IMR-90 (cell line): ENCODE results near the gene SAXO1. TPM values are rescaled to one million over a fixed set of nuclear protein-coding genes. Genes with fewer than 3 reads are reported as not detected.

ENCODE experiments used
- ATAC-seq: fragments of 200-7000 bp; cut with Tn5 transposase; 2 replicates; pipeline ENCODE4 v1.9.1; 2020; ENCODE audit warnings: low read depth, mild to moderate bottlenecking, moderate library complexity
- BruUV-seq: library from RNA; stranded (reverse); fragments of 400-500 nt; replicated peaks from 2 replicates; lab custom pipeline; 2021; lab: Mats Ljungman, UMichigan
- CTCF ChIA-PET: fragments of 300-600 bp; formaldehyde crosslinking; extraction: SDS; loops from one replicate; lab custom pipeline; 2021; ENCODE audit warnings: antibody characterized with exemption; lab: Yijun Ruan, JAX
- POLR2A ChIA-PET: fragments of 300-600 bp; sonication (Branson Sonifier 250); formaldehyde crosslinking; loops from one replicate; lab custom pipeline; 2022; ENCODE audit warnings: antibody characterized with exemption; ENCODE audit not compliant: unreplicated experiment; lab: Charles Lee
- DNase-seq: peaks from one replicate; pipeline ENCODE4 v3.0.0; 2013
- H2AFZ ChIP-seq: replicated peaks from 2 replicates; pipeline ENCODE3; 2013; ENCODE audit warnings: low read length, mild to moderate bottlenecking; ENCODE audit not compliant: poor library complexity
- H2AK5ac ChIP-seq: 2 replicates; pipeline ENCODE4 v1.6.1; 2013; ENCODE audit warnings: low read depth, low read length, inconsistent platforms
- H2AK9ac ChIP-seq: replicated peaks from 2 replicates; pipeline ENCODE3; 2013; ENCODE audit warnings: mild to moderate bottlenecking, low read depth, low read length, moderate library complexity; ENCODE audit not compliant: poor library complexity
- H2BK120ac ChIP-seq: 2 replicates; pipeline ENCODE4 v1.6.1; 2013; ENCODE audit warnings: low read depth, low read length, inconsistent platforms
- H2BK15ac ChIP-seq: 3 replicates; pipeline ENCODE4 v1.6.1; 2013; ENCODE audit warnings: low read depth, low read length, inconsistent platforms
- H2BK20ac ChIP-seq: 2 replicates; pipeline ENCODE4 v1.6.1; 2013; ENCODE audit warnings: low read depth, mild to moderate bottlenecking, inconsistent platforms, low read length, moderate library complexity
- H2BK5ac ChIP-seq: 2 replicates; pipeline ENCODE4 v1.6.1; 2013; ENCODE audit warnings: mild to moderate bottlenecking, low read depth, low read length, inconsistent platforms; ENCODE audit not compliant: poor library complexity, severe bottlenecking
- H3K14ac ChIP-seq: replicated peaks from 2 replicates; pipeline ENCODE4 v1.6.1; 2013; ENCODE audit warnings: low read depth, low read length, inconsistent platforms
- H3K18ac ChIP-seq: 2 replicates; pipeline ENCODE4 v1.6.1; 2013; ENCODE audit warnings: low read depth, low read length, control low read depth
- H3K23ac ChIP-seq: 2 replicates; pipeline ENCODE4 v1.6.1; 2013; ENCODE audit warnings: low read depth, low read length, inconsistent platforms
- H3K27ac ChIP-seq: 2 replicates; pipeline ENCODE4 v1.5.1; 2013; ENCODE audit warnings: mild to moderate bottlenecking, control low read depth, low read length; ENCODE audit not compliant: insufficient read depth
- H3K27me3 ChIP-seq: 2 replicates; pipeline ENCODE4 v1.6.1; 2013; ENCODE audit warnings: low read length; ENCODE audit not compliant: control insufficient read depth, insufficient read depth
- H3K36me3 ChIP-seq: 2 replicates; pipeline ENCODE4 v1.6.1; 2013; ENCODE audit warnings: low read length, mixed read lengths; ENCODE audit not compliant: control insufficient read depth, insufficient read depth
- H3K4ac ChIP-seq: 2 replicates; pipeline ENCODE4 v1.6.1; 2013; ENCODE audit warnings: low read depth, low read length, inconsistent platforms
- H3K4me1 ChIP-seq: 2 replicates; pipeline ENCODE4 v1.6.1; 2013; ENCODE audit warnings: low read length, mixed read lengths; ENCODE audit not compliant: control insufficient read depth, insufficient read depth
- H3K4me2 ChIP-seq: 2 replicates; pipeline ENCODE4 v1.6.1; 2013; ENCODE audit warnings: low read depth, mild to moderate bottlenecking, control low read depth, low read length, moderate library complexity
- H3K4me3 ChIP-seq: 2 replicates; pipeline ENCODE4 v1.5.1; 2013; ENCODE audit warnings: low read depth, mild to moderate bottlenecking, control low read depth, low read length, moderate library complexity; ENCODE audit not compliant: insufficient read depth
- H3K56ac ChIP-seq: 2 replicates; pipeline ENCODE4 v1.6.1; 2013; ENCODE audit warnings: low read length, inconsistent platforms; ENCODE audit not compliant: insufficient read depth; ENCODE audit errors: extremely low read depth
- H3K79me1 ChIP-seq, 2 experiments: 2 replicates each; pipeline ENCODE4 v1.6.1; 2013; ENCODE audit warnings: low read length in 2 of 2, inconsistent platforms in 1 of 2, low read depth in 1 of 2
- H3K9ac ChIP-seq: 2 replicates; pipeline ENCODE4 v1.6.1; 2013; ENCODE audit warnings: low read depth, low read length, control low read depth
- H3K9me1 ChIP-seq: 2 replicates; pipeline ENCODE4 v1.6.1; 2013; ENCODE audit warnings: low read length, inconsistent platforms; ENCODE audit not compliant: insufficient read depth
- H3K9me3 ChIP-seq: 2 replicates; pipeline ENCODE4 v1.6.1; 2013; ENCODE audit warnings: low read length; ENCODE audit not compliant: control insufficient read depth, insufficient read depth
- H4K20me1 ChIP-seq: 2 replicates; pipeline ENCODE4 v1.6.1; 2013; ENCODE audit warnings: low read length, inconsistent platforms; ENCODE audit not compliant: insufficient read depth
- H4K5ac ChIP-seq: 2 replicates; pipeline ENCODE4 v1.6.1; 2013; ENCODE audit warnings: mild to moderate bottlenecking, low read depth, low read length, control low read depth
- H4K8ac ChIP-seq, 2 experiments: 2 replicates each; pipeline ENCODE4 v1.6.1; 2013; ENCODE audit warnings: low read depth in 2 of 2, low read length in 2 of 2, control low read depth in 1 of 2, inconsistent platforms in 1 of 2
- H4K91ac ChIP-seq: 2 replicates; pipeline ENCODE4 v1.6.1; 2013; ENCODE audit warnings: low read depth, low read length, inconsistent platforms; ENCODE audit not compliant: insufficient read depth
- BHLHE40 ChIP-seq: fragments of 150-350 bp; IDR thresholded peaks from 2 replicates; pipeline ENCODE4 v1.6.1; 2016; ENCODE audit warnings: mild to moderate bottlenecking, low read depth, low read length
- MAZ ChIP-seq: IDR thresholded peaks from 2 replicates; pipeline ENCODE4 v1.6.1; 2012; ENCODE audit warnings: low read depth, mild to moderate bottlenecking, low read length, improper control_type of control experiment, moderate library complexity, borderline replicate concordance
- MXI1 ChIP-seq: IDR thresholded peaks from 2 replicates; pipeline ENCODE4 v1.6.1; 2012; ENCODE audit warnings: low read depth, mild to moderate bottlenecking, low read length, moderate library complexity, borderline replicate concordance
- SMC3 ChIP-seq: fragments of 150-350 bp; IDR thresholded peaks from 2 replicates; pipeline ENCODE4 v1.6.1; 2016; ENCODE audit warnings: low read depth, mild to moderate bottlenecking, antibody characterized with exemption, low read length, moderate library complexity
- WGBS, 2 experiments: methylation state at CpG; one replicate each; pipeline versions ENCODE4 v1.1.5 to v1.1.7; 2013; ENCODE audit warnings: missing lambda C conversion rate in 2 of 2; ENCODE audit not compliant: insufficient read length in 1 of 2; ENCODE audit errors: extremely low coverage in 2 of 2; 5-methylcytosine and 5-hydroxymethylcytosine counted together
- dilution Hi-C: fragments of 300-500 bp; cut with HindIII; formaldehyde crosslinking; loops from one replicate; pipeline ENCODE4 v1.14.3; 2018; ENCODE audit warnings: low sequenced_read_pairs; ENCODE audit not compliant: unreplicated experiment
- in situ Hi-C: fragments of 300-500 bp; cut with MboI; formaldehyde crosslinking; loops from 3 replicates; pipeline ENCODE4 v1.14.3; 2019; ENCODE audit warnings: low sequenced_read_pairs, inconsistent platforms, mixed read lengths
- intact Hi-C: fragments of 100-400 bp; cut with micrococcal nuclease; formaldehyde crosslinking; loops from 2 replicates; pipeline ENCODE4 v1.10.0; 2022
- polyA plus RNA-seq, 3 experiments: library from polyadenylated mRNA; depleted of rRNA; stranded (reverse); fragments of >200 nt; gene quantifications; 2 replicates each; pipeline ENCODE4 v1.2.3, GENCODE V29; 2012; ENCODE audit warnings: low replicate concordance in 1 of 3
- total RNA-seq: library from RNA; depleted of rRNA; stranded (reverse); fragments of >200 nt; gene quantifications from 2 replicates; pipeline ENCODE4 v1.2.3, GENCODE V29; 2012

The SAXO1 gene
- total and polyA plus RNA-seq, 2 of the 4 experiments (the other 2 are of a cell fraction), result not detected

DNA sequence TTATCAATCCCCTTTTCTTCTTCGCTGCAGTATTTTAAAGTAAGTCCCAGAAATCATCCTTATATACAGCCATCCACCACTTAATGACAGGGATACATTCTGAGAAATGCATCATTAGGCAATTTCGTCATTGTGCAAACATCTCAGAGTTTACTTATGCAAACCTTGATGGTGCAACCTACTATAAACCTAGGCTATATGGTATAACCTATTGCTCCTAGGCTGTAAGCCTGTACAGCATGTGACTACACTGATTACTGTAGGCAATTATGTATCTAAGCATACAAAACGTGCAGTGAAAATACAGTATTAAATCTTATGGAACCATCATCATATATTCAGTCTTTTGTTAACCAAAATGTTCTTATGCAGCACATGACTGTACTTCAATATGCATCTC is 36.8 kb downstream of the SAXO1 start:
- ATAC-seq (no peak), DNase-seq (no peak)
- CTCF ChIA-PET, result no interaction called here
- TF ChIP-seq SMC3 (no peak), MAZ (no peak), MXI1 (no peak), BHLHE40 (no peak)
- no peak overlapping the region for H3K4ac ChIP-seq
- H3K18ac ChIP-seq, result no peak overlapping the region
- dilution Hi-C loops, result no loop called here
- POLR2A ChIA-PET, result no interaction called here
- no peak overlapping the region for H2BK20ac ChIP-seq
- H3K4me2 ChIP-seq, result no peak overlapping the region
- H4K8ac ChIP-seq, result no peak overlapping the region
- H4K5ac ChIP-seq, result no peak overlapping the region
- no TSS peak for BruUV-seq
- no peak overlapping the region for H3K56ac ChIP-seq
- no peak overlapping the region for H2BK5ac ChIP-seq
- no peak overlapping the region for H4K91ac ChIP-seq
- H2AK9ac ChIP-seq, result no peak overlapping the region
- H2AFZ ChIP-seq, result no peak overlapping the region
- no peaks in the 10 kb centered on the region for H4K20me1 ChIP-seq
- H3K27ac ChIP-seq, result no peak overlapping the region
- no peak overlapping the region for H3K9ac ChIP-seq
- H3K4me1 ChIP-seq, result no peaks in the 10 kb centered on the region
- no peaks in the 10 kb centered on the region for H3K79me1 ChIP-seq
- no peak overlapping the region for H2BK120ac ChIP-seq
- intact Hi-C loops, result no loop called here
- peaks cover 25% of the 10 kb centered on the region for H3K27me3 ChIP-seq
- H2BK15ac ChIP-seq, result no peak overlapping the region
- WGBS, 2 experiments, result 60% methylated on average over 1 of the region's 3 CpGs; no CpG with 5 or more reads in 1 of the 2 experiments
- in situ Hi-C loops, result no loop called here
- no peak overlapping the region for H2AK5ac ChIP-seq
- no peak overlapping the region for H3K14ac ChIP-seq
- peaks cover 4% of the 10 kb centered on the region; the same call in 1 of the 2 replicates for H3K9me3 ChIP-seq
- no peaks in the 10 kb centered on the region for H3K36me3 ChIP-seq
- H3K23ac ChIP-seq, result no peak overlapping the region
- H3K9me1 ChIP-seq, result no peaks in the 10 kb centered on the region
- H3K4me3 ChIP-seq, result no peak overlapping the region
